HFFc6 (cell line): ENCODE measurements around the gene NRP1. TPM values are rescaled to one million over a fixed set of nuclear protein-coding genes. Genes with fewer than 3 reads are reported as not detected.

Source experiments
- DNase-seq: peaks from one replicate; pipeline ENCODE4 v3.0.0-alpha.2; 2018
- H3K27ac Mint-ChIP-seq: 2 replicates; pipeline ENCODE4 v1.8.0; 2020; ENCODE audit warnings: mild to moderate bottlenecking, mixed read lengths
- H3K27me3 Mint-ChIP-seq: 2 replicates; pipeline ENCODE4 v1.8.0; 2021; ENCODE audit warnings: mild to moderate bottlenecking, moderate library complexity, mixed read lengths; ENCODE audit not compliant: insufficient read depth
- H3K36me3 Mint-ChIP-seq: 2 replicates; pipeline ENCODE4 v1.8.0; 2021; ENCODE audit warnings: low read depth, mixed read lengths
- H3K4me1 Mint-ChIP-seq: 2 replicates; pipeline ENCODE4 v1.8.0; 2020; ENCODE audit warnings: low read depth, mixed read lengths
- H3K4me3 Mint-ChIP-seq: 2 replicates; pipeline ENCODE4 v1.8.0; 2020; ENCODE audit warnings: mild to moderate bottlenecking, moderate library complexity, mixed read lengths
- H3K9me3 Mint-ChIP-seq: 2 replicates; pipeline ENCODE4 v1.8.0; 2020; ENCODE audit warnings: mild to moderate bottlenecking, mixed read lengths
- total RNA-seq, 6 experiments: library from RNA; stranded (reverse); fragmentation: NEBNext Ultra II Directional; extraction: Animal tissue kit (Norgen Biotek cat#: 25700); gene quantifications; 2 replicates in 1 of 6; 3 replicates in 5 of 6; pipeline ENCODE4 v1.2.3, GENCODE V29; 2021
- TF ChIP-seq, protein P1 (sequence below): fragments of 200-600 bp; sonication (generic); IDR thresholded peaks from 2 replicates; pipeline ENCODE4 v1.5.0; 2021; ENCODE audit warnings: antibody characterized with exemption, mild to moderate bottlenecking

Gene NRP1
- total RNA-seq, 6 experiments from 2014 or later: 136 to 164 (median 147) TPM

DNA sequence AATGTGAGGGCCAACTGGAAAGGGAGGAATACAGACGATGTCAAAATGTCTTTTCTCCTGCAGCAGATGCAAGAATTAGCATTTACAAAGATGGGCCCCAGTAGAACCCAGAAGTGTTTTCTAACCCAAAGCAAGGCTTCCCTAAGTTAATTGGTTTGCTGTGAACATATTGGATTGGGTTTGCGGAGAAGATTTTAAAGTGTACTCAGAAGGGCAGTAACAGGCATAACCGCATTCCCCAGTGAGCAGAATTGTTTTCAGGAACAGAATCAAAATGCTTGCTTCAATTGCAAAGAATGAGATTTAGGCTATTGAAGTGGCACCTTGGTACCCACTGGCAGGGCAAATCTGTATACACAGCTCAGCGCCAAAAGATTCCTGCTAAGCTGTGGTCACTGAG, 78.0 kb downstream of the NRP1 start:
- DNase-seq: no peak
- Mint-ChIP-seq H3K4me1 (peaks cover 70% of the 10 kb centered on the region), H3K9me3 (no peaks in the 10 kb centered on the region), H3K27me3 (peaks cover 11% of the 10 kb centered on the region), H3K36me3 (peaks cover 67% of the 10 kb centered on the region), H3K4me3 (no peak overlapping the region), H3K27ac (peak overlapping the region; percentile 24; the same call in 1 of the 2 replicates)
- TF ChIP-seq, protein P1, sequence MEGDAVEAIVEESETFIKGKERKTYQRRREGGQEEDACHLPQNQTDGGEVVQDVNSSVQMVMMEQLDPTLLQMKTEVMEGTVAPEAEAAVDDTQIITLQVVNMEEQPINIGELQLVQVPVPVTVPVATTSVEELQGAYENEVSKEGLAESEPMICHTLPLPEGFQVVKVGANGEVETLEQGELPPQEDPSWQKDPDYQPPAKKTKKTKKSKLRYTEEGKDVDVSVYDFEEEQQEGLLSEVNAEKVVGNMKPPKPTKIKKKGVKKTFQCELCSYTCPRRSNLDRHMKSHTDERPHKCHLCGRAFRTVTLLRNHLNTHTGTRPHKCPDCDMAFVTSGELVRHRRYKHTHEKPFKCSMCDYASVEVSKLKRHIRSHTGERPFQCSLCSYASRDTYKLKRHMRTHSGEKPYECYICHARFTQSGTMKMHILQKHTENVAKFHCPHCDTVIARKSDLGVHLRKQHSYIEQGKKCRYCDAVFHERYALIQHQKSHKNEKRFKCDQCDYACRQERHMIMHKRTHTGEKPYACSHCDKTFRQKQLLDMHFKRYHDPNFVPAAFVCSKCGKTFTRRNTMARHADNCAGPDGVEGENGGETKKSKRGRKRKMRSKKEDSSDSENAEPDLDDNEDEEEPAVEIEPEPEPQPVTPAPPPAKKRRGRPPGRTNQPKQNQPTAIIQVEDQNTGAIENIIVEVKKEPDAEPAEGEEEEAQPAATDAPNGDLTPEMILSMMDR: no peak

DNA sequence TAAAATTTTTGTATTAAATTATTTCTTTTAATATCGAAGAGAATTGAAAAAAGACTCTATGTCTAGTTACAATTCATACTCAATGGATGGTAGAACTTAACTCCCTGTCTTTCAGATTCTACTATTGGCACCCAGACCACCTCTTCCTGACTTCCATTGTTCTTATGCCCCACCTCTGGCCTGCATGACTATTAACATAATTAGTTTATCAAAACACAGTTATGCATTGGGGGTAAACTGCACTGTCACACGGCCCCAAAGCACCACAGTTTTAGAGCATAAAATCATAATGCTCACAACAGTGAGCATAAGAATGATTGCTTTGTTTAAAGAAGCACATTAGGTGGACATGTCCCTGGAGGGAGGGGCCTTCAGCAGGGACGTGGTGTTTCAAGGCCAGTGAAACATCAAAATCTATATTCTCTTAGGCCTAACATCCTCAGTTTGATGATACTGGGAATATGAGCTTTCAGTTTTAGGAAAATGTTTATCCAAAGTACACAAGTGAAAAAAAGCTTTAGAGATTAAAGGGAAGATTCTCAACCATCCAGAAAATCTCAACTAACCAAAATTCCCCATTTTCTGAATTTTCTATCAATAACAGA, 79.8 kb downstream of the NRP1 start:
- peak overlapping the region; percentile 66; the same call in 1 of the 2 replicates for H3K27ac Mint-ChIP-seq
- H3K27me3 Mint-ChIP-seq: peaks cover 12% of the 10 kb centered on the region
- no peak for DNase-seq
- H3K4me1 Mint-ChIP-seq: peaks cover 82% of the 10 kb centered on the region
- TF ChIP-seq, protein P1: no peak
- peaks cover 74% of the 10 kb centered on the region for H3K36me3 Mint-ChIP-seq
- no peak overlapping the region; the same call in 1 of the 2 replicates for H3K4me3 Mint-ChIP-seq
- no peaks in the 10 kb centered on the region for H3K9me3 Mint-ChIP-seq

DNA sequence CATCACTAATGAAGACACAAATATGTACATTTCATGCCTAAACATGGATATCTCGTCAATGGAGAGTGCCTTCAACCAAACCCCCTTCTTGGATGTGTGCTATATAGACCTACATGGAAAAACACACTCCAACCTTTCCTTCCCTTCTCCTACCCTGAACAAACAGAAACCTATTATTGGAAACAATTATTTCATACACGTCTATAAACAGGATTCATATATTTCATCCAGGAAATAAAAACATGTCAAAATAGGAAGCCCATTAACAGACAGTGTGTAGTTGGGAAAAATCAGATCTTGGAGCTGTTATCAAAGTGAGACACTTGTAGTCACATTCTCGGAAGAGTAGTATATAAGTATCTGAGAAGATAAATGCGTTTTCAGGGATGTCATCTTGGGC, 81.1 kb downstream of the NRP1 start:
- peaks cover 82% of the 10 kb centered on the region for H3K4me1 Mint-ChIP-seq
- no peak for DNase-seq
- H3K36me3 Mint-ChIP-seq: peaks cover 74% of the 10 kb centered on the region
- peaks cover 12% of the 10 kb centered on the region for H3K27me3 Mint-ChIP-seq
- H3K9me3 Mint-ChIP-seq: no peaks in the 10 kb centered on the region
- H3K4me3 Mint-ChIP-seq: peak overlapping the region; percentile 48
- TF ChIP-seq, protein P1: no peak
- H3K27ac Mint-ChIP-seq: peak overlapping the region; percentile 92

DNA sequence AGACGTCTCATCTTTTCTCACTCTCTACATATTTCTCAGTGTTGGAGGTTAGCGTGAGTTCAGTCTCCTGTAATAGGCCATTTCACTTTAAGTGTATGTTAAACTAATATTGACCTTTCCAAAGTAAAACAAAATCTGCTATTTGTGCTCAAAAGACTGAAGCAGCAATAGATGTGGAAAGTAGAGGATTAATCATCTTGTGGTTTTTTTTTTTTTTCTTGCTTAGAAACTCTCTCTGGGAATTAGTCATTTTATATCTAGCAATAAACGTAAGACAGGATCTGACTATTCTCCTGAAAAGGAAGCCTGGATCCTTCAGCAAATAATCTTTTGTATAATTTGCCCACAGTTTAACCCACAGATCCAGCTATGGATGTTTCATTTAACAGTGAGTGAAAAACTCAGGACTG, 81.7 kb downstream of the NRP1 start:
- peak; percentile 61 for DNase-seq
- peaks cover 86% of the 10 kb centered on the region for H3K4me1 Mint-ChIP-seq
- H3K36me3 Mint-ChIP-seq: peaks cover 78% of the 10 kb centered on the region
- H3K27me3 Mint-ChIP-seq: peaks cover 12% of the 10 kb centered on the region
- H3K9me3 Mint-ChIP-seq: no peaks in the 10 kb centered on the region
- TF ChIP-seq, protein P1: no peak
- peak overlapping the region; percentile 92 for H3K27ac Mint-ChIP-seq
- H3K4me3 Mint-ChIP-seq: peak overlapping the region; percentile 66

DNA sequence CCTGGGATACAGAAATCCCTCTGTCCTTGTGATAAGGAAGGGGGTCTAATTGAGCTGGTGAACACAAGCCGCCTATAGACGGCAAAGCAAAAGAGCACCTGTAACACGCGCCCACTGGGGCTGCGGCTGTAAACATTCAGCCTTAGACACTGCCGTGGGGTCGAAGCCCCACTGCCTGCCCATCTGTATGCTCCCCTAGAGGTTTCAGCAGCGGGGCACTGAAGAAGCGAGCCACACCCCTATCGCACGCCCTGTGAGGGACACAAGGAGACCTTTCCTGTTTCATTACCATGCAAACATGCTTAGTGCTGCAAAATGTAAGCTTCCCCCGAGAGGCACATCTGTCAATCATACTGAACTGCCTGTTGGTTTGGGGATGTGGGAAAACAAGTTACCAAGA, 82.1 kb downstream of the NRP1 start:
- Mint-ChIP-seq H3K4me3 (peak overlapping the region; percentile 66), H3K27ac (peak overlapping the region; percentile 92), H3K4me1 (peaks cover 86% of the 10 kb centered on the region), H3K27me3 (peaks cover 10% of the 10 kb centered on the region), H3K9me3 (no peaks in the 10 kb centered on the region), H3K36me3 (peaks cover 80% of the 10 kb centered on the region)
- DNase-seq: no peak
- TF ChIP-seq, protein P1: no peak
